ENCODE data around the gene MEGF11. TPM values are rescaled to one million over a fixed set of nuclear protein-coding genes. Genes with fewer than 3 reads are reported as not detected.

MEGF11 gene
- polyA plus RNA-seq, 3 donors: not detected

- H3K36me3 ChIP-seq (replicated peaks in 1 of 2; ENCODE audit: control insufficient read depth in 1 of 2, insufficient read depth in 2 of 2, low read length in 2 of 2): no peaks in the 10 kb centered on the region
- DNase-seq: no peak
- no peaks in the 10 kb centered on the region for H4K20me1 ChIP-seq (ENCODE audit: insufficient read depth, low read length)
- H3K36me3 Mint-ChIP-seq: no peaks in the 10 kb centered on the region
- no peaks in the 10 kb centered on the region for H3K4me1 ChIP-seq (ENCODE audit: control insufficient read depth in 1 of 2, insufficient read depth in 2 of 2, low read length in 2 of 2)
- H3K27ac ChIP-seq (ENCODE audit: low read depth in 1 of 2, low read length in 2 of 2): no peak overlapping the region
- H3K27ac Mint-ChIP-seq: no peak overlapping the region
- TF ChIP-seq CTCF (IDR thresholded peaks at IDR 0.05): no peak
- no peaks in the 10 kb centered on the region for H3K79me2 ChIP-seq (ENCODE audit: insufficient read depth, low read length)
- no peak overlapping the region for H3K9ac ChIP-seq (ENCODE audit: insufficient read depth, low read length, poor library complexity, severe bottlenecking)
- H3K27me3 Mint-ChIP-seq (ENCODE audit: low read depth in 3 of 3): peaks cover 5 to 14% (median 8%) of the 10 kb centered on the region in 3 donors
- no peaks in the 10 kb centered on the region for H3K9me3 ChIP-seq (replicated peaks in 1 of 2; ENCODE audit: control insufficient read depth in 1 of 2, insufficient read depth in 1 of 2, low read length in 2 of 2)
- H3K4me1 Mint-ChIP-seq: no peaks in the 10 kb centered on the region
- H3K4me2 ChIP-seq (replicated peaks; ENCODE audit: extremely low read depth, low read length, poor library complexity, severe bottlenecking): no peak overlapping the region
- no peaks in the 10 kb centered on the region for H3K27me3 ChIP-seq (ENCODE audit: control insufficient read depth in 2 of 2, insufficient read depth in 2 of 2, low read length in 2 of 2)
- H2AFZ ChIP-seq (ENCODE audit: insufficient read depth, low read depth, low read length, poor library complexity, severe bottlenecking): no peak overlapping the region
- intact Hi-C loops (cut with micrococcal nuclease): no loop called here
- peak overlapping the region in 1 of 2 donors; percentile 3 for H3K4me3 Mint-ChIP-seq
- peaks cover 0 to 1% (median 0%) of the 10 kb centered on the region in 7 donors for H3K9me3 Mint-ChIP-seq
- WGBS (ENCODE audit: insufficient coverage): 84% methylated on average over 7 of the region's 8 CpGs
- H3K4me3 ChIP-seq (replicated peaks in 1 of 3; ENCODE audit: low read depth in 2 of 3, low read length in 3 of 3): no peak overlapping the region
These were observed 235.1 kb downstream of the MEGF11 start for GRCh38 chr15:66018488-66018797.

DNA sequence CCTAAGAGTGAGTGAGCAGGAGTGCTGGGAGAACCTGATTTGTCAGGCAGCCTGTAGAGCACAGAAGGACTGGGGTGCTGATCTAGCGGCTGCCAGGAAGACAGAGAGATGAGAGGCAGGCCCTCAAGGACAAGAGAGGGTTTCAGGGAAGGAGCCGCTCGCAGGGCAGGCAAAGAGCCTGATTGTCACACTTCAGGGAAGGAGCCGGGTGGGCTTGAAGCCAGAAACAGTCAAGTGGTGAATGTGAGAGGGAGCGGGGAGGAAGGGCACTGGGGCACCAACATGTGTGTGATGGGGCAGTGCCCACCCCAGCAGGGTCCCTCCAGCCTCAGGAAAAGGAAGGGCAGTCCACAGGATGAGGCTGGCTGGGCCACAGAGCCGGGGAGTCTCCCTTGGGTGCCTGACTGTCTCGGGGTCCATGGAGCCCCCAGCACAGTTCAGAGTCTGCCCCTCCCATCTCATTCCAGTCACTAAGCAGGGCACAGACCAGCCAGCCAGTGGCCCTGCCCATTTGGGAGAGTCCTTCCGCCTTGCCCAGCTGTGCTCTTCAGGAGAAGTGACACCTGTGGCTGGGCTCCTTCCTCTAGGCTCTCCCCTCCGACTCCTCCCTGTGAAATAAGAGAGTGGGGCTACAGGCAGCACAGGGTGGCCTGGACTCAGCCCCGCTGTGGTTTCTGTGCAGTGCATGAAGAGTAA lies 235.6 kb downstream of the MEGF11 start:
- Mint-ChIP-seq H3K36me3 (no peaks in the 10 kb centered on the region), H3K27me3 (ENCODE audit: low read depth in 3 of 3) (peaks cover 5 to 14% (median 8%) of the 10 kb centered on the region in 3 donors), H3K27ac (no peak overlapping the region), H3K4me3 (no peak overlapping the region), H3K4me1 (no peaks in the 10 kb centered on the region), H3K9me3 (peaks cover 0 to 1% (median 0%) of the 10 kb centered on the region in 7 donors)
- no peaks in the 10 kb centered on the region for H3K36me3 ChIP-seq (replicated peaks in 1 of 2; ENCODE audit: control insufficient read depth in 1 of 2, insufficient read depth in 2 of 2, low read length in 2 of 2)
- WGBS (ENCODE audit: insufficient coverage): 83% methylated on average over 7 of the region's 10 CpGs
- no peaks in the 10 kb centered on the region for H3K79me2 ChIP-seq (ENCODE audit: insufficient read depth, low read length)
- H3K9me3 ChIP-seq (replicated peaks in 1 of 2; ENCODE audit: control insufficient read depth in 1 of 2, insufficient read depth in 1 of 2, low read length in 2 of 2): no peaks in the 10 kb centered on the region
- H4K20me1 ChIP-seq (ENCODE audit: insufficient read depth, low read length): no peaks in the 10 kb centered on the region
- H3K27ac ChIP-seq (ENCODE audit: low read depth in 1 of 2, low read length in 2 of 2): no peak overlapping the region
- H3K4me1 ChIP-seq (ENCODE audit: control insufficient read depth in 1 of 2, insufficient read depth in 2 of 2, low read length in 2 of 2): no peaks in the 10 kb centered on the region
- H3K27me3 ChIP-seq (ENCODE audit: control insufficient read depth in 2 of 2, insufficient read depth in 2 of 2, low read length in 2 of 2): no peaks in the 10 kb centered on the region
- no peak overlapping the region for H3K4me2 ChIP-seq (replicated peaks; ENCODE audit: extremely low read depth, low read length, poor library complexity, severe bottlenecking)
- no peak overlapping the region for H2AFZ ChIP-seq (ENCODE audit: insufficient read depth, low read depth, low read length, poor library complexity, severe bottlenecking)
- DNase-seq: no peak
- intact Hi-C loops (cut with micrococcal nuclease): no loop called here
- TF ChIP-seq CTCF (IDR thresholded peaks at IDR 0.05): no peak
- H3K9ac ChIP-seq (ENCODE audit: insufficient read depth, low read length, poor library complexity, severe bottlenecking): no peak overlapping the region
- no peak overlapping the region for H3K4me3 ChIP-seq (replicated peaks in 1 of 3; ENCODE audit: low read depth in 2 of 3, low read length in 3 of 3)
